Heart left ventricle (tissue), 13 donors: ENCODE results near the gene SURF6.
"Not testable (repeated sequence)": the region's sequence is repeated elsewhere in the genome, so short reads cannot be mapped to it uniquely, and the experiment has no call there.

Source experiments
- POLR2A ChIP-seq, 2 donors: fragments of 450-650 bp; IDR thresholded peaks; one replicate each; pipeline ENCODE4 v1.6.1; 2017; ENCODE audit warnings: antibody characterized with exemption in 2 of 2, mild to moderate bottlenecking in 2 of 2, moderate library complexity in 2 of 2
- TF ChIP-seq, protein P1 (sequence below), 12 donors: fragments of 200-600 bp; sonication (generic) in 4 of 12; IDR thresholded peaks; one replicate each; pipeline versions ENCODE4 v1.5.0 to v1.8.0; 2018 to 2022; ENCODE audit warnings: antibody characterized with exemption in 12 of 12, mild to moderate bottlenecking in 5 of 12
- donor health status: ischemic (EF 13 %, LVEDD 7.1; RV severe dilation, severe dysfunction).
- donor health status: DM: no; HTN: yes; CAD: no.
- donor health status: DM: no; HTN: no; CAD: no.
- donor health status: ischemic (EF 25% LVEDD 6.9; RV normal size, moderate dysfunction).
- donor health status: ischemic (EF 25% LVEDD 5.7; RV mildly dilated, moderate dysfunction).
- donor health status: ischemic (EF 35%, LVEDD 5.7; RV mildly dilated, moderate dysfunction).
- donor health status: nonischemic (EF 11% LVEDD 7.7; RV severe dilation, severe dysfunction).
- donor health status: DM: yes; HTN: yes; CAD: no.
- donor health status: PGD.
- donor health status: ischemic (EF 29% LVEDD 5.4; RV normal size, mild dysfunction).
- donor health status: nonischemic (EF 23%, LVEDD 6.1; RV moderate dilation, normal function).

DNA sequence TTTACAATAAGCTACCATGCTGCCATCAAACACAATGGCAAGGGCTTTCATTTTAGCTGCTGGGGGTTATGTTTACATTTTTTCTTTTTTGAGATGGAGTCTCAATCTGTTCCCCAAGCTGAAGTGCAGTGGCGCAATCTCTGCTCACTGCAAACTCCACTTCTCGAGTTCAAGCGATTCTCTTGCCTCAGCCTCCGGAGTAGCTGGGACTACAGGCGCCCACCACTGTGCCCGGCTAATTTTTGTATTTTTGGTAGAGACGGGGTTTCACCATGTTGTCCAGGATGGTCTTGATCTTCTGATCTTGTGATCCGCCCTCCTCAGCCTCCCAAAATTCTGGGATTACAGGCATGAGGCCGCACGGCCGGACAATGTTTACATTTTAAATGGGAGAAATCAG lies 1.1 kb downstream of the SURF6 start:
- TF ChIP-seq, protein P1, sequence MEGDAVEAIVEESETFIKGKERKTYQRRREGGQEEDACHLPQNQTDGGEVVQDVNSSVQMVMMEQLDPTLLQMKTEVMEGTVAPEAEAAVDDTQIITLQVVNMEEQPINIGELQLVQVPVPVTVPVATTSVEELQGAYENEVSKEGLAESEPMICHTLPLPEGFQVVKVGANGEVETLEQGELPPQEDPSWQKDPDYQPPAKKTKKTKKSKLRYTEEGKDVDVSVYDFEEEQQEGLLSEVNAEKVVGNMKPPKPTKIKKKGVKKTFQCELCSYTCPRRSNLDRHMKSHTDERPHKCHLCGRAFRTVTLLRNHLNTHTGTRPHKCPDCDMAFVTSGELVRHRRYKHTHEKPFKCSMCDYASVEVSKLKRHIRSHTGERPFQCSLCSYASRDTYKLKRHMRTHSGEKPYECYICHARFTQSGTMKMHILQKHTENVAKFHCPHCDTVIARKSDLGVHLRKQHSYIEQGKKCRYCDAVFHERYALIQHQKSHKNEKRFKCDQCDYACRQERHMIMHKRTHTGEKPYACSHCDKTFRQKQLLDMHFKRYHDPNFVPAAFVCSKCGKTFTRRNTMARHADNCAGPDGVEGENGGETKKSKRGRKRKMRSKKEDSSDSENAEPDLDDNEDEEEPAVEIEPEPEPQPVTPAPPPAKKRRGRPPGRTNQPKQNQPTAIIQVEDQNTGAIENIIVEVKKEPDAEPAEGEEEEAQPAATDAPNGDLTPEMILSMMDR (IDR thresholded peaks at IDR 0.05) = not testable (repeated sequence)
- TF ChIP-seq POLR2A (IDR thresholded peaks at IDR 0.05) = not testable (repeated sequence)
